K562 (cell line): ENCODE measurements around the gene ELF5. TPM values are rescaled to one million over a fixed set of nuclear protein-coding genes. Genes with fewer than 3 reads are reported as not detected.

ENCODE experiments used
- ATAC-seq: fragments of 200-7000 bp; cut with Tn5 transposase; 3 replicates; pipeline ENCODE4 v1.9.1; 2020; ENCODE audit warnings: moderate library complexity
- Bru-seq: library from RNA; stranded (reverse); fragments of 400-500 nt; gene quantifications from one replicate; lab custom pipeline; 2021; lab: Mats Ljungman, UMichigan
- BruChase-seq, 2 experiments: library from RNA; stranded (reverse); fragments of 400-500 nt; gene quantifications; one replicate each; lab custom pipeline; 2021; lab: Mats Ljungman, UMichigan
- BruUV-seq: library from RNA; stranded (reverse); fragments of 400-500 nt; replicated peaks from 2 replicates; lab custom pipeline; 2021; lab: Mats Ljungman, UMichigan
- CTCF ChIA-PET: fragments of 300-600 bp; formaldehyde crosslinking; extraction: SDS; loops from one replicate; lab custom pipeline; 2021; ENCODE audit warnings: low intra/inter-chr PET ratio; lab: Yijun Ruan, JAX
- POLR2A ChIA-PET: fragments of 300-600, 350-650 bp; sonication (Branson Sonifier 250); formaldehyde crosslinking; extraction: SDS; loops from one replicate; lab custom pipeline; 2021; ENCODE audit warnings: antibody characterized with exemption, inconsistent platforms; lab: Yijun Ruan, JAX
- DNase-seq, 4 experiments: peaks; one replicate each; pipeline versions ENCODE4 v3.0.0 to v3.0.0-alpha.2; 2011 to 2018; ENCODE audit warnings: low spot score in 3 of 4, mixed read lengths in 3 of 4; ENCODE audit errors: extremely low read depth in 1 of 4
- FAIRE-seq: peaks from 2 replicates; lab custom pipeline; 2011; peaks lifted over from hg19 to GRCh38; lab: Jason Lieb, UNC
- H2AFZ ChIP-seq: 2 replicates; pipeline ENCODE4 v1.6.0; 2011; ENCODE audit warnings: low read depth, low read length, control low read depth, inconsistent platforms
- H3K27ac ChIP-seq: fragments of 200-600 bp; 3 replicates; pipeline ENCODE4 v1.8.0; 2011; ENCODE audit warnings: low read depth, mild to moderate bottlenecking, control low read depth, inconsistent platforms, low read length, moderate library complexity, mixed read lengths; ENCODE audit errors: extremely low read depth
- H3K27me3 ChIP-seq, 2 experiments: fragments of 300-600 bp in 1 of 2; 2 replicates in 1 of 2; 3 replicates in 1 of 2; pipeline versions ENCODE4 v1.6.0 to v1.8.0; 2011; ENCODE audit warnings: inconsistent platforms in 2 of 2, low read length in 2 of 2, mild to moderate bottlenecking in 1 of 2, mixed read lengths in 1 of 2, moderate library complexity in 1 of 2; ENCODE audit not compliant: control insufficient read depth in 2 of 2, insufficient read depth in 2 of 2
- H3K36me3 ChIP-seq: fragments of 300-600 bp; 3 replicates; pipeline ENCODE4 v1.8.0; 2011; ENCODE audit warnings: mild to moderate bottlenecking, low read length, inconsistent platforms; ENCODE audit not compliant: control insufficient read depth, insufficient read depth
- H3K4me1 ChIP-seq, 2 experiments: fragments of 200-600 bp in 1 of 2; replicated peaks in 1 of 2; 2 replicates in 1 of 2; 3 replicates in 1 of 2; pipeline versions ENCODE4 v1.5.1 to v1.8.0; 2011; ENCODE audit warnings: inconsistent platforms in 2 of 2, low read length in 2 of 2, mild to moderate bottlenecking in 1 of 2, mixed read lengths in 1 of 2, moderate library complexity in 1 of 2; ENCODE audit not compliant: control insufficient read depth in 2 of 2, insufficient read depth in 2 of 2
- H3K4me2 ChIP-seq: 2 replicates; pipeline ENCODE4 v1.6.1; 2011; ENCODE audit warnings: low read length, control low read depth, inconsistent platforms, mixed read lengths; ENCODE audit not compliant: insufficient read depth
- H3K4me3 ChIP-seq: fragments of 200-600 bp; sonication (generic), shearing (Covaris generic); 2 replicates; pipeline ENCODE4 v1.5.1; 2016; ENCODE audit warnings: control low read depth, inconsistent platforms
- H3K79me2 ChIP-seq: fragments of 200-600 bp; 3 replicates; pipeline ENCODE4 v1.8.0; 2011; ENCODE audit warnings: low read length, inconsistent platforms; ENCODE audit not compliant: control insufficient read depth, insufficient read depth
- H3K9ac ChIP-seq, 2 experiments: 2 replicates each; pipeline versions ENCODE4 v1.6.0 to v1.6.1; 2011; ENCODE audit warnings: low read depth in 2 of 2, low read length in 2 of 2, control low read depth in 1 of 2, inconsistent platforms in 1 of 2, mild to moderate bottlenecking in 1 of 2, mixed read lengths in 1 of 2; ENCODE audit not compliant: insufficient read depth in 1 of 2
- H3K9me1 ChIP-seq: one replicate; pipeline ENCODE4 v1.6.0; 2011; ENCODE audit warnings: inconsistent platforms, mild to moderate bottlenecking, low read length, moderate library complexity; ENCODE audit not compliant: control insufficient read depth, insufficient read depth
- H3K9me3 ChIP-seq: replicated peaks from 2 replicates; pipeline ENCODE4 v1.5.1; 2011; ENCODE audit warnings: low read depth, low read length, inconsistent platforms; ENCODE audit not compliant: control insufficient read depth, insufficient read depth
- H4K20me1 ChIP-seq: replicated peaks from 2 replicates; pipeline ENCODE4 v1.6.1; 2011; ENCODE audit warnings: low read length, inconsistent platforms, mixed read lengths; ENCODE audit not compliant: control insufficient read depth, insufficient read depth
- CGGBP1 ChIP-seq: fragments of 250-450 bp; sonication (Bioruptor Pico); IDR thresholded peaks from 2 replicates; pipeline ENCODE4 v1.9.0; 2021; ENCODE audit warnings: mild to moderate bottlenecking
- CSDE1 ChIP-seq, 2 experiments: fragments of 450-650 bp; IDR thresholded peaks; 2 replicates each; pipeline ENCODE4 v1.6.1; 2016; ENCODE audit warnings: mild to moderate bottlenecking in 1 of 2
- ELF1 ChIP-seq: fragments of 200-800 bp; sonication (Bioruptor generic); IDR thresholded peaks from 2 replicates; pipeline ENCODE4 v1.6.1; 2016; ENCODE audit warnings: missing genetic modification characterization, missing compliant biosample characterization
- KAT8 ChIP-seq: fragments of 450-650 bp; IDR thresholded peaks from 2 replicates; pipeline ENCODE4 v1.6.1; 2016; ENCODE audit warnings: low read depth, mild to moderate bottlenecking
- KLF10 ChIP-seq: fragments of 250-450 bp; sonication (Bioruptor Pico); IDR thresholded peaks from 2 replicates; pipeline ENCODE4 v1.6.1; 2021; ENCODE audit warnings: matching md5 sums
- MCM5 ChIP-seq: fragments of 450-650 bp; IDR thresholded peaks from 2 replicates; pipeline ENCODE4 v1.6.1; 2016; ENCODE audit warnings: low read depth
- PRDM10 ChIP-seq: fragments of 450-650 bp; IDR thresholded peaks from 2 replicates; pipeline ENCODE4 v1.6.1; 2018; ENCODE audit not compliant: partially characterized antibody
- SMARCC2 ChIP-seq: fragments of 450-650 bp; IDR thresholded peaks from 2 replicates; pipeline ENCODE4 v1.6.1; 2017; ENCODE audit warnings: antibody characterized with exemption, moderate library complexity, mild to moderate bottlenecking, low read depth
- SNRNP70 ChIP-seq: fragments of 200-400 bp; formaldehyde crosslinking; optimal IDR thresholded peaks from 2 replicates; pipeline ENCODE3; 2017; ENCODE audit warnings: low read depth, low read length
- ZMIZ1 ChIP-seq, 2 experiments: fragments of 150-350 bp in 1 of 2; IDR thresholded peaks; 2 replicates each; pipeline ENCODE4 v1.6.1; 2012 to 2016; ENCODE audit warnings: low read depth in 2 of 2, low read length in 2 of 2, mild to moderate bottlenecking in 1 of 2, moderate library complexity in 1 of 2
- WGBS: fragments of 100-300 bp; shearing (Covaris generic); methylation state at CpG from one replicate; pipeline ENCODE4 v1.1.6; 2016; ENCODE audit warnings: low coverage, mixed read lengths; ENCODE audit not compliant: insufficient coverage; ENCODE audit errors: missing lambda C conversion rate; 5-methylcytosine and 5-hydroxymethylcytosine counted together
- in situ Hi-C: fragments of 300-500 bp; cut with MboI; formaldehyde crosslinking; loops from 4 replicates; pipeline ENCODE4 v1.15.0; 2018; ENCODE audit warnings: inconsistent platforms, mixed read lengths
- intact Hi-C: fragments of 100-400 bp; cut with micrococcal nuclease; formaldehyde crosslinking; loops from 2 replicates; pipeline ENCODE4 v1.14.2; 2022
- long read RNA-seq, 3 experiments: library from polyadenylated mRNA in 2 of 3; library from RNA in 1 of 3; unstranded in 2 of 3; stranded (forward) in 1 of 3; transcript quantifications; one replicate each; pipeline ENCODE4 v2.0.0, GENCODE V29; 2019 to 2022
- polyA minus RNA-seq, 3 experiments: library from RNA; depleted of rRNA, polyadenylated mRNA; stranded (reverse); fragments of >200 nt; gene quantifications; 2 replicates each; pipeline ENCODE4 v1.2.3, GENCODE V29; 2011
- polyA plus RNA-seq, 8 experiments: library from polyadenylated mRNA; depleted of rRNA in 4 of 8; stranded (reverse) in 5 of 8; unstranded in 3 of 8; fragments of >200 nt; fragmentation: Nextera tagmentation in 2 of 8; fragmentation: Illumina TruSeq in 1 of 8; extraction: Ambion mirVana in 2 of 8; extraction: Trizol in 1 of 8; gene quantifications; 2 replicates each; pipeline versions ENCODE4 v1.2.1 to v1.2.3, GENCODE V29; 2011 to 2014; ENCODE audit warnings: inconsistent platforms in 1 of 8, missing spikeins in 1 of 8
- total RNA-seq, 7 experiments: library from RNA; depleted of rRNA in 6 of 7; stranded (reverse); fragments of >200 nt in 6 of 7; fragmentation: Illumina TruSeq in 2 of 7; extraction: Trizol in 2 of 7; gene quantifications; 2 replicates each; pipeline versions ENCODE4 v1.2.1 to v1.2.3, GENCODE V29; 2011 to 2021; ENCODE audit warnings: low replicate concordance in 1 of 7

ELF5 gene
- not detected in 2 replicates for total RNA-seq (2011; cell fraction: chromatin; rRNA removed; ENCODE audit: low replicate concordance)
- not detected in 2 replicates for total RNA-seq (2011; cell fraction: nucleolus; rRNA removed)
- not detected in 2 replicates for total RNA-seq (2011; cell fraction: nucleoplasm; rRNA removed)
- not detected in 2 replicates for total RNA-seq (2014; rRNA removed)
- not detected in 2 replicates for total RNA-seq (2014; rRNA removed; fragmentation: Illumina TruSeq; extraction: Trizol)
- not detected in 2 replicates for total RNA-seq (2015; rRNA removed; fragmentation: Illumina TruSeq; extraction: Trizol)
- total RNA-seq (2021), result not detected in 2 replicates
- polyA plus RNA-seq (2011; rRNA removed), result not detected in 2 replicates
- polyA plus RNA-seq (2011; cell fraction: cytosol; rRNA removed), result not detected in 2 replicates
- polyA plus RNA-seq (2011; cell fraction: nucleus; rRNA removed), result not detected in 2 replicates
- polyA plus RNA-seq (2012), result not detected in 2 replicates
- polyA plus RNA-seq (2014; fragmentation: Illumina TruSeq; extraction: Trizol), result not detected in 2 replicates
- not detected for polyA plus RNA-seq (2014; fragmentation: Nextera tagmentation; extraction: Ambion mirVana)
- not detected in 2 replicates for polyA plus RNA-seq (2014; rRNA removed)
- polyA minus RNA-seq (2011; rRNA and poly(A)+ RNA removed), result not detected in 2 replicates
- not detected in 2 replicates for polyA minus RNA-seq (2011; cell fraction: cytosol; rRNA and poly(A)+ RNA removed)
- polyA minus RNA-seq (2011; cell fraction: nucleus; rRNA and poly(A)+ RNA removed), result not detected in 2 replicates
- Bru-seq, nascent RNA, result percentile 6 among the genes with signal in this experiment
- BruChase-seq, experiment 1, labeled RNA remaining after a 2-hour chase, result percentile 6 among the genes with signal in this experiment
- percentile 3 among the genes with signal in this experiment for BruChase-seq, experiment 2, labeled RNA remaining after a 6-hour chase
- long read RNA-seq, experiment 1, result 0 reads
- long read RNA-seq, experiment 2, result 0 reads
- long read RNA-seq, experiment 3, result 0 reads

- DNase-seq (no peak), FAIRE-seq (no peak), ATAC-seq (no peak)
- Histone ChIP-seq H3K4me3 (no peak within 1 kb of the TSS), H3K9me3 (no peaks in the 10 kb centered on the region), H3K9me1 (no peaks in the 10 kb centered on the region), H4K20me1 (no peaks in the 10 kb centered on the region), H3K27me3 (peaks cover 0 to 5% of the 10 kb centered on the region in 2 experiments; a peak in 1 of 5 replicates), H3K36me3 (no peaks in the 10 kb centered on the region), H3K79me2 (no peaks in the 10 kb centered on the region), H3K4me2 (no peak within 1 kb of the TSS; the same call in 1 of the 2 replicates), H3K4me1 (peaks cover 0 to 3% of the 10 kb centered on the region in 2 experiments; a peak in 1 of 5 replicates), H2AFZ (peak within 1 kb of the TSS; percentile 42), H3K27ac (no peak within 1 kb of the TSS), H3K9ac (no peak within 1 kb of the TSS)
- BruUV-seq, result no TSS peak
- ChIA-PET CTCF (interaction anchor here (0.8 kb wide), 1 partner anchor 377 kb away, joined by 4 read pairs; no protein-coding TSS in a partner anchor), POLR2A (interaction anchor here (0.6 to 1.4 kb wide), 3 partner anchors 27 to 402 kb away, joined by 3 read pairs; no protein-coding TSS in a partner anchor)
- 48% methylated on average over 16 of the region's 17 CpGs for WGBS
- in situ Hi-C loops, result no loop called here
- intact Hi-C loops, result loop anchor here (2.0 to 5.0 kb wide), 3 partner anchors 377 to 878 kb away; no protein-coding TSS in a partner anchor
- no peak for TF ChIP-seq SMARCC2
- TF ChIP-seq CSDE1 (IDR thresholded peaks at IDR 0.05), result no peak
- no peak for TF ChIP-seq KLF10 (CRISPR knock-in tag)
- TF ChIP-seq CGGBP1 (CRISPR knock-in tag), result no peak
- no peak for TF ChIP-seq ELF1
- TF ChIP-seq ZMIZ1 (IDR thresholded peaks at IDR 0.05; ENCODE audit: low read depth in 2 of 2, low read length in 2 of 2), result no peak
- no peak for TF ChIP-seq MCM5
- TF ChIP-seq PRDM10, result no peak
- no peak for TF ChIP-seq SNRNP70
- no peak for TF ChIP-seq KAT8
Observed at GRCh38 chr11:34513682-34514449, at the start of gene ELF5. Gene ELF5 (minus strand): TSS chr11:34513794. CDS start chr11:34505749, 8,045 bp downstream.
